K562 (cell line): ENCODE measurements around the gene SOX8. TPM values are rescaled to one million over a fixed set of nuclear protein-coding genes. Genes with fewer than 3 reads are reported as not detected.

Experiments used
- AFF4 ChIP-seq: sonication (generic); formaldehyde crosslinking; IDR thresholded peaks from 2 replicates; pipeline ENCODE4 v1.8.0; 2023; ENCODE audit warnings: mild to moderate bottlenecking, missing genetic modification reagents
- CGGBP1 ChIP-seq: fragments of 250-450 bp; sonication (Bioruptor Pico); IDR thresholded peaks from 2 replicates; pipeline ENCODE4 v1.9.0; 2021; ENCODE audit warnings: mild to moderate bottlenecking
- E2F6 ChIP-seq, 2 experiments: IDR thresholded peaks; 2 replicates each; pipeline ENCODE4 v1.6.1; 2011; ENCODE audit warnings: borderline replicate concordance in 1 of 2, control low read depth in 1 of 2, low read depth in 1 of 2, low read length in 1 of 2, mild to moderate bottlenecking in 1 of 2, mixed read lengths in 1 of 2, moderate library complexity in 1 of 2; ENCODE audit not compliant: insufficient read depth in 1 of 2, insufficient read length in 1 of 2, poor library complexity in 1 of 2, severe bottlenecking in 1 of 2; ENCODE audit errors: extremely low read depth in 1 of 2
- ELF2 ChIP-seq: fragments of 250-450 bp; sonication (Bioruptor Pico); IDR thresholded peaks from 2 replicates; pipeline ENCODE4 v1.5.0; 2021; ENCODE audit warnings: mild to moderate bottlenecking
- GTF2E2 ChIP-seq: fragments of 200-800 bp; sonication (Bioruptor generic); IDR thresholded peaks from 2 replicates; pipeline ENCODE4 v1.6.1; 2016; ENCODE audit warnings: missing genetic modification characterization, missing compliant biosample characterization
- IRF1 ChIP-seq: sonication (generic); formaldehyde crosslinking; IDR thresholded peaks from 2 replicates; pipeline ENCODE4 v1.8.0; 2022; ENCODE audit warnings: missing genetic modification reagents, mild to moderate bottlenecking, borderline replicate concordance
- MAFK ChIP-seq: IDR thresholded peaks from 2 replicates; pipeline ENCODE4 v1.6.1; 2011; ENCODE audit warnings: low read length, improper control_type of control experiment
- MTA2 ChIP-seq: fragments of 450-650 bp; IDR thresholded peaks from 2 replicates; pipeline ENCODE4 v1.6.1; 2016; ENCODE audit warnings: low read depth
- MYBL2 ChIP-seq, 2 experiments: fragments of 450-650 bp in 1 of 2; sonication (generic) in 1 of 2; formaldehyde crosslinking in 1 of 2; IDR thresholded peaks; 2 replicates each; pipeline versions ENCODE4 v1.6.1 to v1.8.1; 2017 to 2022; ENCODE audit warnings: borderline replicate concordance in 1 of 2, inconsistent platforms in 1 of 2, low read depth in 1 of 2, mild to moderate bottlenecking in 1 of 2, missing genetic modification reagents in 1 of 2, moderate library complexity in 1 of 2
- NEUROD1 ChIP-seq: fragments of 150-350 bp; IDR thresholded peaks from 2 replicates; pipeline ENCODE4 v1.6.1; 2014; ENCODE audit warnings: borderline replicate concordance, low read length, low read depth; ENCODE audit not compliant: partially characterized antibody
- PRMT5 ChIP-seq: sonication (generic); formaldehyde crosslinking; IDR thresholded peaks from 2 replicates; pipeline ENCODE4 v1.5.0; 2020; ENCODE audit warnings: missing genetic modification reagents
- RBM17 ChIP-seq: fragments of 200-400 bp; formaldehyde crosslinking; IDR thresholded peaks from 2 replicates; pipeline ENCODE4 v1.6.1; 2017; ENCODE audit warnings: low read depth, mild to moderate bottlenecking, low read length, borderline replicate concordance
- RBM25 ChIP-seq: fragments of 200-400 bp; formaldehyde crosslinking; IDR thresholded peaks from 2 replicates; pipeline ENCODE4 v1.6.1; 2018; ENCODE audit warnings: low read length, low read depth, moderate library complexity; ENCODE audit not compliant: severe bottlenecking
- SAFB2 ChIP-seq: fragments of 200-400 bp; formaldehyde crosslinking; IDR thresholded peaks from 2 replicates; pipeline ENCODE4 v1.6.1; 2018; ENCODE audit warnings: borderline replicate concordance, low read length, low read depth, moderate library complexity; ENCODE audit not compliant: severe bottlenecking
- UBTF ChIP-seq, 2 experiments: IDR thresholded peaks; 2 replicates each; pipeline ENCODE4 v1.6.1; 2012; ENCODE audit warnings: improper control_type of control experiment in 2 of 2, low read depth in 2 of 2, low read length in 2 of 2, borderline replicate concordance in 1 of 2
- WHSC1 ChIP-seq: IDR thresholded peaks from one replicate; pipeline ENCODE4 v1.6.1; 2012; ENCODE audit warnings: low read length, control low read depth, inconsistent platforms
- ZBTB43 ChIP-seq: sonication (generic); formaldehyde crosslinking; IDR thresholded peaks from 2 replicates; pipeline ENCODE4 v1.8.0; 2023; ENCODE audit warnings: mild to moderate bottlenecking, missing genetic modification reagents
- polyA plus RNA-seq, 8 experiments: library from polyadenylated mRNA; depleted of rRNA in 4 of 8; stranded (reverse) in 5 of 8; unstranded in 3 of 8; fragments of >200 nt; fragmentation: Nextera tagmentation in 2 of 8; fragmentation: Illumina TruSeq in 1 of 8; extraction: Ambion mirVana in 2 of 8; extraction: Trizol in 1 of 8; gene quantifications; 2 replicates each; pipeline versions ENCODE4 v1.2.1 to v1.2.3, GENCODE V29; 2011 to 2014; ENCODE audit warnings: inconsistent platforms in 1 of 8, missing spikeins in 1 of 8
- total RNA-seq, 7 experiments: library from RNA; depleted of rRNA in 6 of 7; stranded (reverse); fragments of >200 nt in 6 of 7; fragmentation: Illumina TruSeq in 2 of 7; extraction: Trizol in 2 of 7; gene quantifications; 2 replicates each; pipeline versions ENCODE4 v1.2.1 to v1.2.3, GENCODE V29; 2011 to 2021; ENCODE audit warnings: low replicate concordance in 1 of 7

Gene SOX8
- total and polyA plus RNA-seq, 9 of the 15 experiments (the other 6 are each of a cell fraction or from before 2014, with no cell fraction given), result 0.07 to 0.15 (median 0.15) TPM; not detected in 6

GRCh38 chr16:939941-940340 is 41.6 kb upstream of the SOX8 start (continued):
- TF ChIP-seq MYBL2 (IDR thresholded peaks at IDR 0.05; ENCODE audit: low read depth) (no peak), MYBL2 (CRISPR knock-in tag; IDR thresholded peaks at IDR 0.05; ENCODE audit: borderline replicate concordance) (no peak), ZBTB43 (CRISPR knock-in tag) (no peak), CGGBP1 (CRISPR knock-in tag) (no peak), GTF2E2 (tag) (no peak), RBM25 (no peak), WHSC1 (no peak), IRF1 (no peak), AFF4 (CRISPR knock-in tag) (no peak), E2F6 (IDR thresholded peaks at IDR 0.05; ENCODE audit: borderline replicate concordance in 1 of 2, extremely low read depth in 1 of 2, insufficient read depth in 1 of 2, insufficient read length in 1 of 2, low read depth in 1 of 2, low read length in 1 of 2, poor library complexity in 1 of 2, severe bottlenecking in 1 of 2) (peak in 1 of 2 experiments; percentile 40), PRMT5 (CRISPR knock-in tag) (no peak), SAFB2 (no peak), MAFK (no peak), UBTF (IDR thresholded peaks at IDR 0.05; ENCODE audit: borderline replicate concordance in 1 of 2, low read depth in 2 of 2, low read length in 2 of 2) (0 out of 4 replicates have a peak, but pooled peaks of 1 of the 2 experiments have one; percentile 25), MTA2 (no peak), RBM17 (no peak), NEUROD1 (no peak), ELF2 (CRISPR knock-in tag) (no peak)
